Endodermal cell (in vitro differentiated cells): ENCODE results near the gene HMGCL. TPM values are rescaled to one million over a fixed set of nuclear protein-coding genes. Genes with fewer than 3 reads are reported as not detected.

Source experiments
- DNase-seq: peaks from one replicate; pipeline ENCODE4 v3.0.0-alpha.2; 2017
- H3K27ac ChIP-seq: 2 replicates; pipeline ENCODE4 v1.5.1; 2013; ENCODE audit warnings: mild to moderate bottlenecking, low read depth, low read length, moderate library complexity
- H3K27me3 ChIP-seq: 2 replicates; pipeline ENCODE4 v1.6.1; 2013; ENCODE audit warnings: mild to moderate bottlenecking, low read length, moderate library complexity; ENCODE audit not compliant: insufficient read depth, control insufficient read depth, poor library complexity, severe bottlenecking
- H3K36me3 ChIP-seq: 2 replicates; pipeline ENCODE4 v1.7.0; 2013; ENCODE audit warnings: mild to moderate bottlenecking, low read length, moderate library complexity; ENCODE audit not compliant: control insufficient read depth, insufficient read depth
- H3K4me1 ChIP-seq: one replicate; pipeline ENCODE4 v1.7.0; 2013; ENCODE audit warnings: low read length; ENCODE audit not compliant: control insufficient read depth, insufficient read depth
- H3K4me3 ChIP-seq: 2 replicates; pipeline ENCODE4 v1.5.1; 2013; ENCODE audit warnings: mild to moderate bottlenecking, low read length, moderate library complexity
- H3K9ac ChIP-seq: 2 replicates; pipeline ENCODE4 v1.6.1; 2013; ENCODE audit warnings: mild to moderate bottlenecking, low read length, moderate library complexity; ENCODE audit not compliant: poor library complexity, severe bottlenecking; ENCODE audit errors: extremely low read depth
- H3K9me3 ChIP-seq: 2 replicates; pipeline ENCODE4 v1.6.1; 2013; ENCODE audit warnings: mild to moderate bottlenecking, low read length, moderate library complexity; ENCODE audit not compliant: control insufficient read depth
- H3K27ac Mint-ChIP-seq: 2 replicates; pipeline ENCODE4 v1.8.0; 2020; ENCODE audit warnings: mixed read lengths
- H3K27me3 Mint-ChIP-seq: 2 replicates; pipeline ENCODE4 v1.8.0; 2021; ENCODE audit warnings: mild to moderate bottlenecking, mixed read lengths; ENCODE audit not compliant: insufficient read depth
- H3K36me3 Mint-ChIP-seq: 2 replicates; pipeline ENCODE4 v1.8.0; 2020; ENCODE audit warnings: low read depth, mixed read lengths
- H3K4me1 Mint-ChIP-seq: 2 replicates; pipeline ENCODE4 v1.8.0; 2020; ENCODE audit warnings: mixed read lengths
- H3K4me3 Mint-ChIP-seq: 2 replicates; pipeline ENCODE4 v1.8.0; 2020; ENCODE audit warnings: mild to moderate bottlenecking, moderate library complexity, mixed read lengths
- H3K9me3 Mint-ChIP-seq: 2 replicates; pipeline ENCODE4 v1.8.0; 2020; ENCODE audit warnings: mild to moderate bottlenecking, mixed read lengths
- WGBS, 2 experiments: methylation state at CpG; one replicate each; pipeline versions ENCODE4 v1.1.5 to v1.1.7; 2013; ENCODE audit warnings: missing lambda C conversion rate in 2 of 2, mixed read lengths in 1 of 2; ENCODE audit not compliant: insufficient coverage in 1 of 2, insufficient read length in 1 of 2; 5-methylcytosine and 5-hydroxymethylcytosine counted together
- long read RNA-seq, 4 experiments: library from polyadenylated mRNA in 2 of 4; library from RNA in 1 of 4; library from capped mRNA in 1 of 4; stranded (forward) in 3 of 4; unstranded in 1 of 4; transcript quantifications; one replicate each; pipeline ENCODE4 v2.0.0, GENCODE V29; 2020 to 2021; ENCODE audit warnings: inconsistent platforms in 1 of 4
- polyA plus RNA-seq, 2 experiments: library from polyadenylated mRNA; stranded (reverse); fragments of 50-300 nt; gene quantifications; one replicate each; pipeline ENCODE4 v1.2.3, GENCODE V29; 2013
- total RNA-seq, 2 donors: library from RNA; stranded (reverse); fragmentation: NEBNext Ultra II Directional in 1 of 2; extraction: Animal tissue kit (Norgen Biotek cat#: 25700) in 1 of 2; gene quantifications; 2 replicates in 1 of 2; 3 replicates in 1 of 2; pipeline ENCODE4 v1.2.1, GENCODE V29; 2021
- TF ChIP-seq, protein P1 (sequence below): fragments of 200-600 bp; sonication (generic); conservative IDR thresholded peaks from 2 replicates; pipeline ENCODE4 v1.5.0; 2021; ENCODE audit warnings: antibody characterized with exemption, mild to moderate bottlenecking

Gene HMGCL
- total RNA-seq: 10 to 100 TPM; 24.0 to 41.7 TPM
- polyA plus RNA-seq (2013, experiment 1 of 2): 20.7 TPM
- 20.7 TPM for polyA plus RNA-seq (2013, experiment 2 of 2)
- long read RNA-seq, experiment 1, transcript HMGCL-203 (9 exons, 1,600 nt): major isoform, 10 of 26 reads
- long read RNA-seq, experiment 1, partial matches to known transcripts: 10 of 26 reads
- long read RNA-seq, experiment 1, other reads (novel, unspliced or antisense): 4 of 26 reads
- long read RNA-seq, experiment 2, transcript HMGCL-204 (7 exons, 1,354 nt): minor isoform, 17 of 87 reads
- long read RNA-seq, experiment 2, transcript HMGCL-203 (9 exons, 1,600 nt): major isoform, 58 of 87 reads
- long read RNA-seq, experiment 2, partial matches to known transcripts: 4 of 87 reads
- long read RNA-seq, experiment 2, other reads (novel, unspliced or antisense): 7 of 87 reads
- long read RNA-seq, experiment 3, transcript HMGCL-203 (9 exons, 1,600 nt): major isoform, 89 of 108 reads
- long read RNA-seq, experiment 3, partial matches to known transcripts: 4 of 108 reads
- long read RNA-seq, experiment 3, other reads (novel, unspliced or antisense): 12 of 108 reads
- long read RNA-seq, experiment 4, transcript HMGCL-204 (7 exons, 1,354 nt): minor isoform, 21 of 116 reads
- long read RNA-seq, experiment 4, transcript HMGCL-203 (9 exons, 1,600 nt): major isoform, 81 of 116 reads
- long read RNA-seq, experiment 4, partial matches to known transcripts: 9 of 116 reads
- long read RNA-seq, experiment 4, other reads (novel, unspliced or antisense): 5 of 116 reads

DNA sequence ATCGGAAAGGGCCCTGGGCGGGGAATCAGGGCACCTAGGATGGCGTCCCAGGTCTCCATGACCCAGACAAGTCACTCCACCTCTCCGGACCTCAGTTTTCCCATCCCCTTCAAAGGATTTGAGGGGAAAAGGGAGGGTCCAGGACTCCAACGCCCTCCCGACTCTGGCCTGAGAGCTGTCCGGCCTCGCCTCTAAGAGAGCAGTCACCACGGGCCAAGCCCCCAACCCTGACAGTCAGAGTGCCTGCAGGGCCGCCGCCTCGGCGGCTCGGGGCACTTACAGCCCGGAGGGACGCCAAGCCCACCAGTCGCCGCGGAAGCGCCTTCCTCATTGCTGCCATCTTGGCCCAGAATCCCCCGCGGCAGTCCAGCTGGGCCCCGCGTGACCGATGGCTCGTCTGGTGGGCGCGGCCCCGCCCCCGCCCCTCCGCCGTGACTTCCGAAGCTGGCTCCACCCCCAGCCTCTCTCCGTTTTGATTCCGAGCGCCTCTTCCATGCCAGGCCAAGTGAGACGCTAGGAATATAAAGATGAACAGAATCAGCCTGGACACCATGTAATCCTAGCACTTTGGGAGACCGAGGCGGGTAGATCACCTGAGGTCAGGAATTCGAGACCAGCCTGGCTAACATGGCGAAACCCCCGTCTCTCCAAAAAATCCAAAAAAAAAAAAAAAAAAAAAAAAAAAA lies at the start of gene HMGCL:
HMGCL (minus strand) TSS at position 354 of the 686 bp plus-strand sequence; CDS start at position 340, 14 bp downstream.
- Mint-ChIP-seq H3K27me3 (no peaks in the 10 kb centered on the region), H3K4me3 (peak within 1 kb of the TSS; percentile 93), H3K36me3 (no peaks in the 10 kb centered on the region), H3K27ac (peak within 1 kb of the TSS; percentile 98), H3K9me3 (no peaks in the 10 kb centered on the region), H3K4me1 (peaks cover 12% of the 10 kb centered on the region)
- Histone ChIP-seq H3K9me3 (no peaks in the 10 kb centered on the region), H3K4me3 (peak within 1 kb of the TSS; percentile 97), H3K9ac (peak within 1 kb of the TSS; percentile 76), H3K27ac (peak within 1 kb of the TSS; percentile 45), H3K36me3 (no peaks in the 10 kb centered on the region), H3K27me3 (no peaks in the 10 kb centered on the region), H3K4me1 (peaks cover 4% of the 10 kb centered on the region)
- WGBS, 2 experiments: 0 to 1% methylated on average over 15 to 42 of the region's 42 CpGs
- DNase-seq: peak; percentile 96
- TF ChIP-seq, protein P1, sequence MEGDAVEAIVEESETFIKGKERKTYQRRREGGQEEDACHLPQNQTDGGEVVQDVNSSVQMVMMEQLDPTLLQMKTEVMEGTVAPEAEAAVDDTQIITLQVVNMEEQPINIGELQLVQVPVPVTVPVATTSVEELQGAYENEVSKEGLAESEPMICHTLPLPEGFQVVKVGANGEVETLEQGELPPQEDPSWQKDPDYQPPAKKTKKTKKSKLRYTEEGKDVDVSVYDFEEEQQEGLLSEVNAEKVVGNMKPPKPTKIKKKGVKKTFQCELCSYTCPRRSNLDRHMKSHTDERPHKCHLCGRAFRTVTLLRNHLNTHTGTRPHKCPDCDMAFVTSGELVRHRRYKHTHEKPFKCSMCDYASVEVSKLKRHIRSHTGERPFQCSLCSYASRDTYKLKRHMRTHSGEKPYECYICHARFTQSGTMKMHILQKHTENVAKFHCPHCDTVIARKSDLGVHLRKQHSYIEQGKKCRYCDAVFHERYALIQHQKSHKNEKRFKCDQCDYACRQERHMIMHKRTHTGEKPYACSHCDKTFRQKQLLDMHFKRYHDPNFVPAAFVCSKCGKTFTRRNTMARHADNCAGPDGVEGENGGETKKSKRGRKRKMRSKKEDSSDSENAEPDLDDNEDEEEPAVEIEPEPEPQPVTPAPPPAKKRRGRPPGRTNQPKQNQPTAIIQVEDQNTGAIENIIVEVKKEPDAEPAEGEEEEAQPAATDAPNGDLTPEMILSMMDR: no peak

DNA sequence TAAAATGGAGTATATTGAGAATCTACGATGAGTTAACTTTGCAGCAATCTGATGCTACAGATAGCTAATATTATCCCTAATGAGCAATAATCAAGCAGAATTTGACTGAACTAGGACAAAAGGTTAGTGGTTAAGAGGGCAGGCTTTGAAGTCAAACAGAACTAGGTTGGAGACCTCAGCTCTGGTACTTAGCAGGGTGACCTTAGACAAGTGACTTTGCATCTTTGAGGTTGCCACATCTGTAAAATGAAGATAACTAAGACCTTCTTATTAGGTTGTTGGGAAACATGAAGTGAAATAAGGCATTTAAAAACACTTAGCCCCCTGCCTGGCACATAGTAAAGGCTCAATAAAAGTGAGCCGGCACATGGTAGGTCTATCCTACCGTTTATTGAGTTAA lies 47.2 kb upstream of the HMGCL start:
- H3K36me3 Mint-ChIP-seq: no peaks in the 10 kb centered on the region
- H3K4me1 Mint-ChIP-seq: peaks cover 6% of the 10 kb centered on the region
- Histone ChIP-seq H3K9ac (no peak overlapping the region), H3K4me3 (no peak overlapping the region), H3K36me3 (no peaks in the 10 kb centered on the region), H3K27me3 (peaks cover 12% of the 10 kb centered on the region), H3K4me1 (no peaks in the 10 kb centered on the region), H3K27ac (no peak overlapping the region), H3K9me3 (no peaks in the 10 kb centered on the region)
- DNase-seq: no peak
- no peak overlapping the region for H3K4me3 Mint-ChIP-seq
- H3K9me3 Mint-ChIP-seq: peaks cover 8% of the 10 kb centered on the region
- H3K27me3 Mint-ChIP-seq: peaks cover 24% of the 10 kb centered on the region
- no peak overlapping the region for H3K27ac Mint-ChIP-seq
- 96 to 100% methylated on average over 3 of the region's 3 CpGs for WGBS, 2 experiments
- TF ChIP-seq, protein P1: no peak

DNA sequence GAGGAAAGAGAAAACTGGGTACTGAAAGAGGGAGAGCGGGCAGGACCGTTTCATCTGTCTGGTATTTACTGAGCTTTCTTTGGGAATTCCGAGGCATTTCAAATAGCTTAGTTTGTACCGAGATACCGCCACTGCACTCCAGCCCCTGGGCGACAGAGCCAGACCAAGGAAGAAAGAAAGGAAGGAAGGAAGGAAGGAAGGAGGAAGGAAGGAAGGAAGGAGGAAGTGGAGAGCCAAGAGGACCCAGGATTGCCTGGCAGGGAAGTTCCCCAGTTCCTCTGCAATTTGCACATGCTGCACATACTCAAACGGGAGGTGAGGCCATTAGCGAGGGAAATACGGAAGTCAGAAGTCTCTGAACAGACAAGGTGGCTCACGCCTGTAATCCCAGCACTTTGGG lies 43.8 kb upstream of the HMGCL start:
- H3K9me3 ChIP-seq: no peaks in the 10 kb centered on the region
- Mint-ChIP-seq H3K36me3 (peaks cover 6% of the 10 kb centered on the region), H3K27ac (no peak overlapping the region), H3K4me1 (peaks cover 10% of the 10 kb centered on the region), H3K4me3 (no peak overlapping the region), H3K27me3 (peaks cover 38% of the 10 kb centered on the region), H3K9me3 (no peaks in the 10 kb centered on the region)
- H3K4me3 ChIP-seq: no peak overlapping the region
- no peak overlapping the region for H3K9ac ChIP-seq
- no peaks in the 10 kb centered on the region for H3K4me1 ChIP-seq
- no peak overlapping the region for H3K27ac ChIP-seq
- DNase-seq: no peak
- TF ChIP-seq, protein P1: no peak
- no peaks in the 10 kb centered on the region for H3K36me3 ChIP-seq
- WGBS, 2 experiments: 76 to 93% methylated on average over 7 to 10 of the region's 10 CpGs
- peaks cover 28% of the 10 kb centered on the region for H3K27me3 ChIP-seq
